ENCODE data around the gene TSGA10IP.
A peak's percentile ranks its signal among the peaks of the same experiment; 100 is the strongest.

- no peak for TF ChIP-seq ZNF114 (CRISPR knock-in tag; IDR thresholded peaks at IDR 0.05)
- TF ChIP-seq POLR2AphosphoS5 (IDR thresholded peaks at IDR 0.05; ENCODE audit: low read depth) = peak; percentile 89
- no peak for TF ChIP-seq CTCF (conservative IDR thresholded peaks at IDR 0.05; ENCODE audit: low read depth in 2 of 2)
- TF ChIP-seq STAT1 (IDR thresholded peaks at IDR 0.05; ENCODE audit: unreplicated experiment) = no peak
- TF ChIP-seq REST (IDR thresholded peaks at IDR 0.05; ENCODE audit: unreplicated experiment) = no peak
Measured at GRCh38 chr11:65961267-65962140, 16.2 kb downstream of the TSGA10IP start, which contains the start of gene SART1.
